NCI-H345 treated with DMSO at 0.1 percent for 48 hours (cell line): ENCODE data around the gene CMIP.
"Not testable (repeated sequence)": the region's sequence is repeated elsewhere in the genome, so short reads cannot be mapped to it uniquely, and the experiment has no call there.

Source experiments
- DNase-seq: peaks from one replicate; lab custom pipeline; 2025; ENCODE audit not compliant: unreplicated experiment; lab: John Stamatoyannopoulos, UW

Gene CMIP

GRCh38 chr16:81675662-81676061, 231.1 kb downstream of the CMIP start:
- DNase-seq = no peak

- no peak for DNase-seq
Measured at GRCh38 chr16:81676066-81676882, 231.7 kb downstream of the CMIP start.

- no peak for DNase-seq
Measured at GRCh38 chr16:81676883-81677737, 232.5 kb downstream of the CMIP start.

- no peak for DNase-seq
Measured at GRCh38 chr16:81678326-81679095, 233.9 kb downstream of the CMIP start.

GRCh38 chr16:81679721-81680430, 235.3 kb downstream of the CMIP start:
- DNase-seq = no peak

- no peak for DNase-seq
Measured at GRCh38 chr16:81680444-81681275, 236.1 kb downstream of the CMIP start.

- DNase-seq = no peak
Measured at GRCh38 chr16:81681311-81681710, 236.7 kb downstream of the CMIP start.

- no peak for DNase-seq
Measured at GRCh38 chr16:81684242-81684837, 239.7 kb downstream of the CMIP start.

GRCh38 chr16:81684901-81685300, 240.3 kb downstream of the CMIP start:
- no peak for DNase-seq

- DNase-seq = no peak
Measured at GRCh38 chr16:81686391-81687130, 242.0 kb downstream of the CMIP start.

- no peak for DNase-seq
Measured at GRCh38 chr16:81687131-81687456, 242.5 kb downstream of the CMIP start.

- no peak for DNase-seq
Measured at GRCh38 chr16:81688182-81688581, 243.6 kb downstream of the CMIP start.

GRCh38 chr16:81688839-81689238, 244.2 kb downstream of the CMIP start:
- DNase-seq = not testable (repeated sequence)

- DNase-seq = no peak
Measured at GRCh38 chr16:81692021-81692420, 247.4 kb downstream of the CMIP start.

- DNase-seq = no peak
Measured at GRCh38 chr16:81692571-81692970, 248.0 kb downstream of the CMIP start.

GRCh38 chr16:81693041-81693743, 248.6 kb downstream of the CMIP start:
- no peak for DNase-seq

- DNase-seq = no peak
Measured at GRCh38 chr16:81693744-81694303, 249.2 kb downstream of the CMIP start.
